NCI-H1417 (cell line): Measurements from ENCODE around the gene RNF19B.
A peak's percentile ranks its signal among the peaks of the same experiment; 100 is the strongest.
"Not testable (repeated sequence)": the region's sequence is repeated elsewhere in the genome, so short reads cannot be mapped to it uniquely, and the experiment has no call there.

Experiments
- DNase-seq, 3 experiments: peaks; one replicate each; lab custom pipeline; 2025; lab: John Stamatoyannopoulos, UW

Gene RNF19B

GRCh38 chr1:32964461-32965250 is at the start of gene RNF19B:
Gene RNF19B, minus strand, starts transcription at chr1:32964809. Its CDS starts 124 bp downstream, at chr1:32964685.
- DNase-seq = peak; percentile 96 to 98 (median 96)

- DNase-seq = no peak
Observed at GRCh38 chr1:33013791-33014190, 49.2 kb upstream of the RNF19B start.

- no peak for DNase-seq
Observed at GRCh38 chr1:33012165-33012564, 47.6 kb upstream of the RNF19B start.

GRCh38 chr1:33010932-33011731 is 46.5 kb upstream of the RNF19B start:
- DNase-seq = no peak

- DNase-seq = no peak
Observed at GRCh38 chr1:33009561-33009960, 45.0 kb upstream of the RNF19B start.

GRCh38 chr1:33008051-33008914 is 43.7 kb upstream of the RNF19B start:
- peak in 1 of 3 experiments; percentile 78 for DNase-seq

GRCh38 chr1:33007190-33008050 is 42.8 kb upstream of the RNF19B start:
- DNase-seq = peak in 2 of 3 experiments; percentile 37 to 69

GRCh38 chr1:33005838-33006421 is 41.3 kb upstream of the RNF19B start:
- DNase-seq = no peak

GRCh38 chr1:33005117-33005837 is 40.7 kb upstream of the RNF19B start:
- no peak for DNase-seq

GRCh38 chr1:33004613-33005012 is 40.0 kb upstream of the RNF19B start:
- DNase-seq = no peak

GRCh38 chr1:33003657-33004056 is 39.0 kb upstream of the RNF19B start:
- DNase-seq = no peak

GRCh38 chr1:33002006-33002405 is 37.4 kb upstream of the RNF19B start:
- no peak for DNase-seq

GRCh38 chr1:33001282-33001681 is 36.7 kb upstream of the RNF19B start:
- no peak for DNase-seq

- no peak for DNase-seq
Observed at GRCh38 chr1:33000427-33001026, 35.9 kb upstream of the RNF19B start.

GRCh38 chr1:32998997-32999396 is 34.4 kb upstream of the RNF19B start:
- DNase-seq = no peak

GRCh38 chr1:32998064-32998463 is 33.5 kb upstream of the RNF19B start:
- no peak for DNase-seq

- no peak for DNase-seq
Observed at GRCh38 chr1:32997381-32997891, 32.8 kb upstream of the RNF19B start.

GRCh38 chr1:32993324-32993636 is 28.7 kb upstream of the RNF19B start:
- DNase-seq = not testable (repeated sequence)

- DNase-seq = peak in 1 of 3 experiments; percentile 56
Observed at GRCh38 chr1:32992489-32993323, 28.1 kb upstream of the RNF19B start.
